ENCODE measurements around the gene UTP20. TPM values are rescaled to one million over a fixed set of nuclear protein-coding genes. Genes with fewer than 3 reads are reported as not detected.

Gene UTP20
- total and polyA plus RNA-seq, 10 donors: 1.5 to 21.5 (median 14.2) TPM

- intact Hi-C loops (cut with DNase I; ENCODE audit: low total_unique reads): no loop called here
- 79 to 87% (median 81%) methylated on average over 3 of the region's 3 CpGs for WGBS, 5 donors
- no peak for TF ChIP-seq POLR2A (IDR thresholded peaks at IDR 0.05)
- TF ChIP-seq POLR2AphosphoS5 (IDR thresholded peaks at IDR 0.05): no peak
- no peak for TF ChIP-seq CTCF (IDR thresholded peaks at IDR 0.05 in 8 of 11, conservative IDR thresholded peaks at IDR 0.05 in 3 of 11)
Measured at GRCh38 chr12:101277443-101277842, 2.5 kb upstream of the UTP20 start.

GRCh38 chr12:101287357-101287756 lies 7.5 kb downstream of the UTP20 start:
- Histone ChIP-seq H3K4me1 (no peaks in the 10 kb centered on the region), H3K36me3 (peaks cover 0 to 100% (median 65%) of the 10 kb centered on the region in 6 donors), H3K27ac (no peak overlapping the region), H3K4me3 (no peak overlapping the region), H3K27me3 (replicated peaks in 1 of 7) (no peaks in the 10 kb centered on the region), H3K9me3 (no peaks in the 10 kb centered on the region)
- no peak for DNase-seq
- intact Hi-C loops (cut with DNase I; ENCODE audit: low total_unique reads): no loop called here
- TF ChIP-seq CTCF (IDR thresholded peaks at IDR 0.05 in 8 of 11, conservative IDR thresholded peaks at IDR 0.05 in 3 of 11): no peak
- TF ChIP-seq POLR2AphosphoS5 (IDR thresholded peaks at IDR 0.05): no peak
- TF ChIP-seq POLR2A (IDR thresholded peaks at IDR 0.05): no peak
- WGBS, 5 donors: 86 to 96% (median 87%) methylated on average over 3 of the region's 3 CpGs

More at GRCh38 chr12:101277443-101277842, 2.5 kb upstream of the UTP20 start:
- Histone ChIP-seq H3K4me1 (peaks cover 4 to 23% (median 15%) of the 10 kb centered on the region in 6 donors), H3K27me3 (replicated peaks in 1 of 7) (peaks cover 0 to 20% (median 0%) of the 10 kb centered on the region in 7 donors), H3K9me3 (no peaks in the 10 kb centered on the region), H3K4me3 (no peak overlapping the region), H3K27ac (no peak overlapping the region), H3K36me3 (peaks cover 0 to 10% (median 0%) of the 10 kb centered on the region in 6 donors)
- DNase-seq: no peak

GRCh38 chr12:101297661-101298060 lies 17.8 kb downstream of the UTP20 start:
- Histone ChIP-seq H3K27ac (no peak overlapping the region), H3K27me3 (replicated peaks in 1 of 7) (no peaks in the 10 kb centered on the region), H3K4me3 (no peak overlapping the region), H3K9me3 (no peaks in the 10 kb centered on the region), H3K4me1 (no peaks in the 10 kb centered on the region), H3K36me3 (peaks cover 0 to 100% (median 84%) of the 10 kb centered on the region in 6 donors)
- WGBS, 5 donors: 94 to 98% (median 95%) methylated on average over 4 of the region's 4 CpGs
- DNase-seq: no peak
- intact Hi-C loops (cut with DNase I; ENCODE audit: low total_unique reads): no loop called here
- TF ChIP-seq POLR2A (IDR thresholded peaks at IDR 0.05) (no peak), CTCF (IDR thresholded peaks at IDR 0.05 in 8 of 11, conservative IDR thresholded peaks at IDR 0.05 in 3 of 11) (no peak), POLR2AphosphoS5 (IDR thresholded peaks at IDR 0.05) (no peak)

- no peak overlapping the region for H3K27ac ChIP-seq
- 84 to 97% (median 89%) methylated on average over 2 of the region's 2 CpGs for WGBS, 5 donors
- H3K4me3 ChIP-seq: no peak overlapping the region
- no peak for TF ChIP-seq POLR2AphosphoS5 (IDR thresholded peaks at IDR 0.05)
- no peak for TF ChIP-seq POLR2A (IDR thresholded peaks at IDR 0.05)
- H3K4me1 ChIP-seq: no peaks in the 10 kb centered on the region
- DNase-seq: no peak
- intact Hi-C loops (cut with DNase I; ENCODE audit: low total_unique reads): no loop called here
- peaks cover 0 to 100% (median 85%) of the 10 kb centered on the region in 6 donors for H3K36me3 ChIP-seq
- H3K27me3 ChIP-seq (replicated peaks in 1 of 7): no peaks in the 10 kb centered on the region
- no peaks in the 10 kb centered on the region for H3K9me3 ChIP-seq
Measured at GRCh38 chr12:101298426-101298825, 18.5 kb downstream of the UTP20 start.

- H3K4me1 ChIP-seq: no peaks in the 10 kb centered on the region
- no peak for DNase-seq
- no peak overlapping the region for H3K4me3 ChIP-seq
- no peaks in the 10 kb centered on the region for H3K9me3 ChIP-seq
- H3K36me3 ChIP-seq: peaks cover 0 to 100% (median 90%) of the 10 kb centered on the region in 6 donors
- no peaks in the 10 kb centered on the region for H3K27me3 ChIP-seq (replicated peaks in 1 of 7)
- 91 to 98% (median 95%) methylated on average over 2 of the region's 2 CpGs for WGBS, 5 donors
- intact Hi-C loops (cut with DNase I; ENCODE audit: low total_unique reads): no loop called here
- no peak overlapping the region for H3K27ac ChIP-seq
- TF ChIP-seq CTCF (IDR thresholded peaks at IDR 0.05 in 8 of 11, conservative IDR thresholded peaks at IDR 0.05 in 3 of 11) (no peak), POLR2A (IDR thresholded peaks at IDR 0.05) (no peak), POLR2AphosphoS5 (IDR thresholded peaks at IDR 0.05) (no peak)
Measured at GRCh38 chr12:101299346-101299745, 19.4 kb downstream of the UTP20 start.
